ENCODE measurements around the gene DOK5.
"Not testable (repeated sequence)": the region's sequence is repeated elsewhere in the genome, so short reads cannot be mapped to it uniquely, and the experiment has no call there.

The DOK5 gene

DNA sequence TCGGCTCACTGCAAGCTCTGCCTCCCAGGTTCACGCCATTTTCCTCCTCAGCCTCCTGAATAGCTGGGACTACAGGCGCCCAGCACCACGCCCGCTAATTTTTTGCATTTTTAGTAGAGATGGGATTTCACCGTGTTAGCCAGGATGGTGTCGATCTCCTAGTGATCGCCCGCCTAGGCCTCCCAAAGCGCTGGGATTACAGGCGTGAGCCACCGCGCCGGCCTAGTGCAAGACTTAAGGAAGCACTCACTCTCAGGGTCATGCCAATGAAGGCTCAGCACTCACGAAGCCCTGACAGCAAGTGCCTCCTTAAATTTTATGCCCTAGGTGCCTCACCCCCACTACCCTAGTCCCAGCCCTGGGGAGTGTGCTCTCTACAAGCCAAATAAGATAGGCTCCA, 4.7 kb upstream of the DOK5 start:
- Histone ChIP-seq H3K4me2 (ENCODE audit: low read length) (no peak overlapping the region), H3K27me3 (ENCODE audit: control insufficient read depth, insufficient read depth, low read length) (peaks cover 16% of the 10 kb centered on the region), H3K9me3 (replicated peaks; ENCODE audit: low read length) (no peaks in the 10 kb centered on the region), H3K36me3 (ENCODE audit: insufficient read depth, low read length) (no peaks in the 10 kb centered on the region), H3K4me1 (ENCODE audit: control insufficient read depth, insufficient read depth, low read length) (no peaks in the 10 kb centered on the region), H3K4me3 (ENCODE audit: low read length) (no peak overlapping the region), H3K9ac (ENCODE audit: low read depth, low read length) (no peak overlapping the region)

DNA sequence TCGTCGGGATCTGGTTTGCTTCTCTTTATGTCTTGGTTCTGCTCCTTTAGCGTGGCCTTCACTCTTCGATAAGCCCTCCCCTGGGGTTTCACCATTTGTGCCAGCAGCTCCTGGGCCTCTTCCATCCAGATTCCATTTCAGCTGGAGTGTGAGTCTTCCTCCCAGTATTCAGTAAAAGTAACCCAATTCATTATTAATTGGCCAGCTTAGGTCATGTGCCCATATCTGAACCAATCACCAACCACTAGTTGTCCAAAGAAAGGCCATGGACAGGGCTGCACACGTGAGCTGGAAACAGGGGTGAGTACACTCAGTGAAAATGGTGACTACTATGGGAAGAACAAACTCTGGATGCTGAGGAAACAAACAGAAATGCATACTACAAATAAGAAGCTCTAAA, 2.8 kb upstream of the DOK5 start:
- Histone ChIP-seq H3K9me3 (replicated peaks; ENCODE audit: low read length) (no peaks in the 10 kb centered on the region), H3K4me1 (ENCODE audit: control insufficient read depth, insufficient read depth, low read length) (no peaks in the 10 kb centered on the region), H3K36me3 (ENCODE audit: insufficient read depth, low read length) (no peaks in the 10 kb centered on the region), H3K27me3 (ENCODE audit: control insufficient read depth, insufficient read depth, low read length) (peaks cover 35% of the 10 kb centered on the region), H3K4me2 (ENCODE audit: low read length) (no peak overlapping the region), H3K9ac (ENCODE audit: low read depth, low read length) (no peak overlapping the region), H3K4me3 (ENCODE audit: low read length) (no peak overlapping the region)

DNA sequence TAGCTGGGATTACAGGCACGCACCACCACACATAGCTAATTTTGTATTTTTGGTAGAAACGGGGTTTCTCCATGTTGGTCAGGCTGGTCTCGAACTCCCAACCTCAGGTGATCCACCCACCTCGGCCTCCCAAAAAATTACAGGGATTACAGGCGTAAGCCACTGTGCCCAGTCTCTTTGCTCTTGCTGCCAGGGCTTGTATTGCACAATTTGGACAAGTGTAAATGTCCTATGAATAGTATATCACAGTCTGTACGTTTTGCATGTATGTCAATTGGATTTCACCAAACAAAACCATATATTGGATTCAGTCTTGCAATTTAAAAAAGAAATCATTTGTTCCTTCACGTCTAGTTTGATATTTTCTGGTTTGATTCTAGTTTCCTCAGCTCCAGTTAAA, 2.1 kb upstream of the DOK5 start:
- no peak overlapping the region for H3K4me2 ChIP-seq (ENCODE audit: low read length)

DNA sequence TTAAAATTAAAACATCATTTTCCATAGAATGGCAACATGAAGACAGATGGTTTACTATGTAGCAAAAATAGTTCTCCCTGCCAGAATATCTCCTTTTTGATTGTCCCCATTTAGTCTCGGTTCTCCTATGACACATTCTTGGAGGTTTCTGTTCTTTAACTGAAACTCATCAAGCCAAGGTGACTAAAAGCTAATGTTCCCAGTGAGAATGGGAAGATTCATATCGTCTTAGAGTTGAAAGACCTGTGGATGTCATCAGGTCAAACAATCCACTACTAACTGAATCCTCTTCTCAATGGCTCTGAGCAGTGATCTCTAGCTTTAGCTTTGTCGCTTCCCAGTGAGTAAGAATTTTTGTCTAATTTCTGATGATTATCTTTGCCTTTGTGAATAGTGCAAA, 1.3 kb upstream of the DOK5 start:
- no peak overlapping the region for H3K4me2 ChIP-seq (ENCODE audit: low read length)
- H3K36me3 ChIP-seq (ENCODE audit: insufficient read depth, low read length), result no peaks in the 10 kb centered on the region
- H3K27me3 ChIP-seq (ENCODE audit: control insufficient read depth, insufficient read depth, low read length), result peaks cover 39% of the 10 kb centered on the region
- H3K4me1 ChIP-seq (ENCODE audit: control insufficient read depth, insufficient read depth, low read length), result no peaks in the 10 kb centered on the region
- H3K9ac ChIP-seq (ENCODE audit: low read depth, low read length), result no peak overlapping the region
- H3K9me3 ChIP-seq (replicated peaks; ENCODE audit: low read length), result no peaks in the 10 kb centered on the region
- no peak overlapping the region for H3K4me3 ChIP-seq (ENCODE audit: low read length)

More for the DNA sequence above, 2.1 kb upstream of the DOK5 start:
- Histone ChIP-seq H3K4me3 (ENCODE audit: low read length) (no peak overlapping the region), H3K27me3 (ENCODE audit: control insufficient read depth, insufficient read depth, low read length) (peaks cover 39% of the 10 kb centered on the region), H3K9me3 (replicated peaks; ENCODE audit: low read length) (no peaks in the 10 kb centered on the region), H3K36me3 (ENCODE audit: insufficient read depth, low read length) (no peaks in the 10 kb centered on the region), H3K9ac (ENCODE audit: low read depth, low read length) (no peak overlapping the region), H3K4me1 (ENCODE audit: control insufficient read depth, insufficient read depth, low read length) (no peaks in the 10 kb centered on the region)

DNA sequence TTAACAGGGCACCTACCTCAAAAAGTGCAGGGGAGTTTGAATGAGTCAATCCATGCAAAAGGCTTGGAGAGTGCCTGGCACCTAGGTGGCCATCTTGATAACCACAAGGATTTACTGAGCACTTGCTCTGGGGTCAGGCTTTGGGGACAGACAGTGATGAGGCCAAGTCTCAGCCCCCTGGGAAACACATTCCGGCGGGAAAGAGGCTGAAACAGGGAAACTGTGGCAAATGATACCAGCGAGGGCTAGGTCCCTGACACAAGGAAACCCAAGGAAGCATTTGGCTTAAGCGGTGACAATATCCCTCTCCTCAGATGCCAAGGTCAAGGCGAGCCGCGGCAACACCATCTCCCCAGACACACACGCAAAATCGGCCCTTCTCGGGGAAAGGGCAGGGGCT, 527 bp upstream of the DOK5 start:
- no peak overlapping the region for H3K9ac ChIP-seq (ENCODE audit: low read depth, low read length)
- no peaks in the 10 kb centered on the region for H3K9me3 ChIP-seq (replicated peaks; ENCODE audit: low read length)
- no peaks in the 10 kb centered on the region for H3K4me1 ChIP-seq (ENCODE audit: control insufficient read depth, insufficient read depth, low read length)
- no peak overlapping the region for H3K4me3 ChIP-seq (ENCODE audit: low read length)
- no peak overlapping the region for H3K4me2 ChIP-seq (ENCODE audit: low read length)
- peaks cover 39% of the 10 kb centered on the region for H3K27me3 ChIP-seq (ENCODE audit: control insufficient read depth, insufficient read depth, low read length)
- H3K36me3 ChIP-seq (ENCODE audit: insufficient read depth, low read length), result no peaks in the 10 kb centered on the region

DNA sequence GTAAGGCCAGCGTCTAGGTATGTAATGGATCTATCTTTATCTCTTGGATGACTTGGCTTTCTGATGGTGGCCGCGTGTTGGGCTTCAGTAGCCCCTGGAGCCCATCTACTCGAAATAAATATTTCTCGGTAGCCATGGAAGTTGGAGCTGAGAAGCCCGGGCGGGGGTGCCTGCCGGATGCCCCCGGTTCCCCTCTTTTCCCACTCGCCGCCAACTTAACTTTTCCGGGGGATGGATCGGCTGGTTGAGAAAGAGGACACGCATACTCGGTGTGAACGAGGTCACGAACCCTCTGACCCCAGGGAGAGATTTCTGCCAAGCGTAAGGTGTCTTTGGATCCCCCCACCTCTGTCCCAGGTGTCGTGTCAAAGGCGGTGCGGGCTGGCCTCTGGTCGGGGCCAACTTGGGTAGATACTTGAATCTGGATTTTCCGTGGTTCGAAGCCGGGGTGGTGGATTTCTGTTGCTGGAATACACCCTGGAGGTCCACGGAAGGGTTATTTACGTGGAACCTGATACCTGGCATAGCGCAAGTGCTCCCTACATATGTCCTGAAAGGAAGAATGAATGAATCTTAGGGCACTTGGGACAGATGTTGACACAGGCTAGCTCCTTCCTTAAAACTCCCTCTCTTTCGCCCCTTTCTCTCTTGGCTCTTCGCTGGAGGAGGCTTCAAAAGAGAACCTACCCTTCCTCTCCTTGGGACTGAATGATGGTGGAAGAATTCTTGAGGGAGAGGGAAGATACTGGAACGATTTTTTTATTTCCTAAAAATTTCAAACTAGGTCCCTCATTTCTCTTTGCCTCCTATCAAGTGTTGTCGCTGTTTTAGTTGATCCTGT, 996 bp downstream of the DOK5 start:
- H3K27me3 ChIP-seq (ENCODE audit: control insufficient read depth, insufficient read depth, low read length), result peaks cover 39% of the 10 kb centered on the region
- peak overlapping the region; percentile 76 for H3K4me3 ChIP-seq (ENCODE audit: low read length)
- H3K4me2 ChIP-seq (ENCODE audit: low read length), result peak overlapping the region; percentile 92
- no peaks in the 10 kb centered on the region for H3K4me1 ChIP-seq (ENCODE audit: control insufficient read depth, insufficient read depth, low read length)
- H3K36me3 ChIP-seq (ENCODE audit: insufficient read depth, low read length), result no peaks in the 10 kb centered on the region
- H3K9me3 ChIP-seq (replicated peaks; ENCODE audit: low read length), result no peaks in the 10 kb centered on the region
- H3K9ac ChIP-seq (ENCODE audit: low read depth, low read length), result peak overlapping the region; percentile 31

DNA sequence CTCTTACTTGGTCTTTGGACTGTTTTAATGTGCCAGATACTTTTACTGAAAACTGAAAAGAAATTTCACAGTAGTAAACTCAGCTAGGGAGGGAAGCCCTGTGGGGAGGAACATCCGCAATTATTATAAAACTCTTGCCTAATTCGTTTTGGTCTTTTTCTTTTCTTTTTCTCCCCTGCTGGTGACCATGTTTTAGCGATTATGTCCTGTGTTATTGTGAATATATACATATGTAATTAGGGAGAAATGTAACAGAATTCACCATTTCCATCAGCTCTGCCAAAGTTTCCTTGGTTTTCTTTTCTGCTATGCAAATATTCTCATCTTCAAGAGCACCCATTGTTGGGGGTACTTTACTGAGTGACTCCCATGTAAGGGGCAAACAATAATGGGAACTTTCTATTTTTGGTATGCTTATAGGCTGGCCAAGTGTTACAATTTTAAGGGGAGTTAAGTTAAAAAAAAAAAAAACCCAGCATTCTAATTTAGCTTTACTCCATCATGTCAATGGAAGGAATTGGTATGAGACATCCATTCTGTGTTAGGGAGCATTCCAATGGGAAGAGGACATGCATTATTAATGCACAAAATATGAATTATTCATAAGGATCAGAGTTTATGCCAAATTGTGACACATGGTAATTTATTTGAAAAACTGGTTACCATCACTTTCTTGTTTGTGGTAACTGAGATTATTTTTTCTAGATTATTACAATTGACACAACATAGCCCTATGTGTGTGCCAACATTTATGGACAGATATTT, 2.0 kb downstream of the DOK5 start:
- Histone ChIP-seq H3K4me3 (ENCODE audit: low read length) (no peak overlapping the region), H3K9ac (ENCODE audit: low read depth, low read length) (no peak overlapping the region), H3K4me1 (ENCODE audit: control insufficient read depth, insufficient read depth, low read length) (no peaks in the 10 kb centered on the region), H3K4me2 (ENCODE audit: low read length) (no peak overlapping the region), H3K36me3 (ENCODE audit: insufficient read depth, low read length) (no peaks in the 10 kb centered on the region), H3K27me3 (ENCODE audit: control insufficient read depth, insufficient read depth, low read length) (peaks cover 39% of the 10 kb centered on the region), H3K9me3 (replicated peaks; ENCODE audit: low read length) (no peaks in the 10 kb centered on the region)

DNA sequence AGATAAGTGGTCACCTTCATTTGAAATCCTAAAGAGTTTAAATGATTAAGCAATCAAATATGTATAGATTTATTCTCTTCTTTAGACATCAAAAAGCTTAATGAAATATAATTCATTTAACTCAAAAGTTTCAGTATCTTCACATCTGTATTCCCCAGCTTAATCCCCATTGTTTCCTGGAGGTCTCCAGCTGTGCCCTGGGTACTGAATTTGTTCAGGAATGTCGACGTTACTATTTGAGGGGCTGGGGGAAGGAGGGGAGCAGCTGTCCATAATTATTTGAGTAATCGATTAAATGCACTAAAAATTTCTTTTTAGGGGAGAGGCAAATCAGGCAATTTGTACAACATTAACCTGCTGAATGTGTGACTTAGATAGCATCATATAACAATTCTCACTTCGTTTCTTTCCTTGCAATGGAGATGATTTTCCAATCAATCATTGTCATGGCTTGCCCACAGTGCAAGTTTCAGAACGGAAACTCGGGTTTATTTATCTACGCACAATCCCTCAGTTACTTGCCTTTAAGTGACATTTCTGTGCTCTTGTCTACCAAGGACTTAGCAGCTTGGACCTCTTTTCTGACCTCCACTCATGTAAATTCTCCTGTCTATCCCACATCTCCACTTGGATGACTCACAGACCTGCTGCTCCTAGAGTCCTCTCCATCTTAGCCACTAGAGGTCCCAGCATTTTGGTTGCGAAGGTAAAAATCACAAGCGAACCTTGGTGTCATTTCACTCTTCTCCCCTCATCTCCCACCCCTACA, 3.9 kb downstream of the DOK5 start:
- no peaks in the 10 kb centered on the region for H3K36me3 ChIP-seq (ENCODE audit: insufficient read depth, low read length)
- H3K4me1 ChIP-seq (ENCODE audit: control insufficient read depth, insufficient read depth, low read length), result no peaks in the 10 kb centered on the region
- H3K9ac ChIP-seq (ENCODE audit: low read depth, low read length), result no peak overlapping the region
- peaks cover 34% of the 10 kb centered on the region for H3K27me3 ChIP-seq (ENCODE audit: control insufficient read depth, insufficient read depth, low read length)
- H3K4me3 ChIP-seq (ENCODE audit: low read length), result no peak overlapping the region
- no peaks in the 10 kb centered on the region for H3K9me3 ChIP-seq (replicated peaks; ENCODE audit: low read length)
- no peak overlapping the region for H3K4me2 ChIP-seq (ENCODE audit: low read length)

DNA sequence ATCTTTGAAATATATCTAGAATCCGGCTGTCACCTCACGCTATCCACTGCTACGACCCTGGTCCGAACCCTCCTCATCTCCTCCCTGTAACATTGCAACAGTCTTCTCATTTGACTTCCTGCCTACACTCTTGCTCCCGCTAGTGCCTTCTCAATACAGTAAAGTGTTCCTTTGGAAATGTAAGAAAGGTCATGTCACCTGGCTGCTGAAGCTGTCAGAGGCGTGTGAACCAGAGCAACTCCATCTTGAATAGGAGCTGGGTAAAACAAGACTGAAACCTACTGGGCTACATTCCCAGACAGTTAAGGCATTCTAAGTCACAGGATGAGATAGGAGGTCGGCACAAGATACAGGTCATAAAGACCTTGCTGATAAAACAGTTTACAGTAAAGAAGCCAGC, 4.5 kb downstream of the DOK5 start:
- peaks cover 28% of the 10 kb centered on the region for H3K27me3 ChIP-seq (ENCODE audit: control insufficient read depth, insufficient read depth, low read length)
- H3K4me2 ChIP-seq (ENCODE audit: low read length); H3K9ac ChIP-seq (ENCODE audit: low read depth, low read length); H3K36me3 ChIP-seq (ENCODE audit: insufficient read depth, low read length); H3K9me3 ChIP-seq (replicated peaks; ENCODE audit: low read length); H3K4me3 ChIP-seq (ENCODE audit: low read length); H3K4me1 ChIP-seq (ENCODE audit: control insufficient read depth, insufficient read depth, low read length): not testable (repeated sequence)

DNA sequence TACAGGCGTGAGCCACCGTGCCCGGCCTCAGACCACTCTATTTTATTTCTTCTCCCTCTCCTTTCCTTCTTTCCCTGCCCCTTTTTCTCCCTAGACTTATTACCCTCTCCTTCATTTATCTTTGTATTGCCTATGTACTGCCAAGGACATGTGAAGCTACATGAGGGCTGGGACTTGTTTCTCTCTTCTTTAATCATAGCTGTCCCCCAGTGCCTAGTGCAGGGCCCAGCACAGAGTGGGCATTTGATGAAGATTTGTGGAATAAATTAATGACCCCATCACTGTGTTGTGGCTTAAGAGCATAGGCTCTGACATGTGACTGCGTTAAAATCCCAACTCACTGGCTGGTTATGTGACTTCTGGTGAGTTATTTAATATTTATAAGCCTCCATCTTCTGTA, 6.0 kb downstream of the DOK5 start:
- Histone ChIP-seq H3K4me2 (ENCODE audit: low read length) (no peak overlapping the region), H3K4me1 (ENCODE audit: control insufficient read depth, insufficient read depth, low read length) (no peaks in the 10 kb centered on the region), H3K36me3 (ENCODE audit: insufficient read depth, low read length) (no peaks in the 10 kb centered on the region), H3K4me3 (ENCODE audit: low read length) (no peak overlapping the region), H3K9ac (ENCODE audit: low read depth, low read length) (no peak overlapping the region), H3K9me3 (replicated peaks; ENCODE audit: low read length) (no peaks in the 10 kb centered on the region), H3K27me3 (ENCODE audit: control insufficient read depth, insufficient read depth, low read length) (peaks cover 16% of the 10 kb centered on the region)

DNA sequence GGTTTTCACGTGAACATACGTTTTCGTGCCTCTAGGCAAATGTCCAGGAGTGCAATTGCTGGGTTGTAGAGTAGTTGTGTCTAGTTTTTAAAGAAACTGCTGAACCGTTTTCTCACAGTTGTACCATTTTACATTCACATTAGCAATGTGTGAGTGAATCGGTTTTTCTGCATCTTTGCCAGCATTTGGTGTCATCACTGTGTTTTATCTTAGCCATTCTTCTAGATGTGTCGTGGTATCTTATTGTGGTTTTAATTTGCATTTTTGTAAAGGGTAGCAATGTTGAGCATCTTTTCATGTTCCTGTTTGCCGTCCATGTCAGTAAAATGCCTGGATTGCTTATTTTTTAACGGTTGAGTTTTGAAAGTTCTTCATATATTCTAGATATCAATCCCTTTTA, 10.2 kb downstream of the DOK5 start:
- Histone ChIP-seq H3K9me3 (replicated peaks; ENCODE audit: low read length) (no peaks in the 10 kb centered on the region), H3K4me2 (ENCODE audit: low read length) (no peak overlapping the region), H3K4me1 (ENCODE audit: control insufficient read depth, insufficient read depth, low read length) (no peaks in the 10 kb centered on the region), H3K9ac (ENCODE audit: low read depth, low read length) (no peak overlapping the region), H3K4me3 (ENCODE audit: low read length) (no peak overlapping the region), H3K27me3 (ENCODE audit: control insufficient read depth, insufficient read depth, low read length) (no peaks in the 10 kb centered on the region), H3K36me3 (ENCODE audit: insufficient read depth, low read length) (no peaks in the 10 kb centered on the region)
